OCI-LY3 (cell line): ENCODE data around the gene TXN.

Experiments
- CTCF ChIP-seq: fragments of 200-600, 300-600 bp; sonication (generic); IDR thresholded peaks from 2 replicates; pipeline ENCODE4 v1.5.1; 2014; ENCODE audit warnings: antibody characterized with exemption, low read length, low read depth
- EZH2phosphoT487 ChIP-seq: fragments of 200-600 bp; shearing (Covaris generic); IDR thresholded peaks from 2 replicates; pipeline ENCODE4 v1.6.1; 2018; ENCODE audit warnings: antibody characterized with exemption, mixed run types, low read depth

- no peak for TF ChIP-seq CTCF
- TF ChIP-seq EZH2phosphoT487: no peak
Observed at GRCh38 chr9:110251212-110251611, 5.1 kb downstream of the TXN start.
